K562 (cell line): Measurements from ENCODE around the gene TLCD1. TPM values are rescaled to one million over a fixed set of nuclear protein-coding genes. Genes with fewer than 3 reads are reported as not detected.

Experiments used
- ATAC-seq: fragments of 200-7000 bp; cut with Tn5 transposase; 3 replicates; pipeline ENCODE4 v1.9.1; 2020; ENCODE audit warnings: moderate library complexity
- BruUV-seq: library from RNA; stranded (reverse); fragments of 400-500 nt; replicated peaks from 2 replicates; lab custom pipeline; 2021; lab: Mats Ljungman, UMichigan
- CTCF ChIA-PET: fragments of 300-600 bp; formaldehyde crosslinking; extraction: SDS; loops from one replicate; lab custom pipeline; 2021; ENCODE audit warnings: low intra/inter-chr PET ratio; lab: Yijun Ruan, JAX
- POLR2A ChIA-PET: fragments of 300-600, 350-650 bp; sonication (Branson Sonifier 250); formaldehyde crosslinking; extraction: SDS; loops from one replicate; lab custom pipeline; 2021; ENCODE audit warnings: antibody characterized with exemption, inconsistent platforms; lab: Yijun Ruan, JAX
- DNase-seq, 4 experiments: peaks; one replicate each; pipeline versions ENCODE4 v3.0.0 to v3.0.0-alpha.2; 2011 to 2018; ENCODE audit warnings: low spot score in 3 of 4, mixed read lengths in 3 of 4; ENCODE audit errors: extremely low read depth in 1 of 4
- FAIRE-seq: peaks from 2 replicates; lab custom pipeline; 2011; peaks lifted over from hg19 to GRCh38; lab: Jason Lieb, UNC
- H2AFZ ChIP-seq: 2 replicates; pipeline ENCODE4 v1.6.0; 2011; ENCODE audit warnings: low read depth, low read length, control low read depth, inconsistent platforms
- H3K27ac ChIP-seq: fragments of 200-600 bp; 3 replicates; pipeline ENCODE4 v1.8.0; 2011; ENCODE audit warnings: low read depth, mild to moderate bottlenecking, control low read depth, inconsistent platforms, low read length, moderate library complexity, mixed read lengths; ENCODE audit errors: extremely low read depth
- H3K27me3 ChIP-seq, 2 experiments: fragments of 300-600 bp in 1 of 2; 2 replicates in 1 of 2; 3 replicates in 1 of 2; pipeline versions ENCODE4 v1.6.0 to v1.8.0; 2011; ENCODE audit warnings: inconsistent platforms in 2 of 2, low read length in 2 of 2, mild to moderate bottlenecking in 1 of 2, mixed read lengths in 1 of 2, moderate library complexity in 1 of 2; ENCODE audit not compliant: control insufficient read depth in 2 of 2, insufficient read depth in 2 of 2
- H3K36me3 ChIP-seq: fragments of 300-600 bp; 3 replicates; pipeline ENCODE4 v1.8.0; 2011; ENCODE audit warnings: mild to moderate bottlenecking, low read length, inconsistent platforms; ENCODE audit not compliant: control insufficient read depth, insufficient read depth
- H3K4me1 ChIP-seq, 2 experiments: fragments of 200-600 bp in 1 of 2; replicated peaks in 1 of 2; 2 replicates in 1 of 2; 3 replicates in 1 of 2; pipeline versions ENCODE4 v1.5.1 to v1.8.0; 2011; ENCODE audit warnings: inconsistent platforms in 2 of 2, low read length in 2 of 2, mild to moderate bottlenecking in 1 of 2, mixed read lengths in 1 of 2, moderate library complexity in 1 of 2; ENCODE audit not compliant: control insufficient read depth in 2 of 2, insufficient read depth in 2 of 2
- H3K4me2 ChIP-seq: 2 replicates; pipeline ENCODE4 v1.6.1; 2011; ENCODE audit warnings: low read length, control low read depth, inconsistent platforms, mixed read lengths; ENCODE audit not compliant: insufficient read depth
- H3K4me3 ChIP-seq: fragments of 200-600 bp; sonication (generic), shearing (Covaris generic); 2 replicates; pipeline ENCODE4 v1.5.1; 2016; ENCODE audit warnings: control low read depth, inconsistent platforms
- H3K79me2 ChIP-seq: fragments of 200-600 bp; 3 replicates; pipeline ENCODE4 v1.8.0; 2011; ENCODE audit warnings: low read length, inconsistent platforms; ENCODE audit not compliant: control insufficient read depth, insufficient read depth
- H3K9ac ChIP-seq, 2 experiments: 2 replicates each; pipeline versions ENCODE4 v1.6.0 to v1.6.1; 2011; ENCODE audit warnings: low read depth in 2 of 2, low read length in 2 of 2, control low read depth in 1 of 2, inconsistent platforms in 1 of 2, mild to moderate bottlenecking in 1 of 2, mixed read lengths in 1 of 2; ENCODE audit not compliant: insufficient read depth in 1 of 2
- H3K9me1 ChIP-seq: one replicate; pipeline ENCODE4 v1.6.0; 2011; ENCODE audit warnings: inconsistent platforms, mild to moderate bottlenecking, low read length, moderate library complexity; ENCODE audit not compliant: control insufficient read depth, insufficient read depth
- H3K9me3 ChIP-seq: replicated peaks from 2 replicates; pipeline ENCODE4 v1.5.1; 2011; ENCODE audit warnings: low read depth, low read length, inconsistent platforms; ENCODE audit not compliant: control insufficient read depth, insufficient read depth
- H4K20me1 ChIP-seq: replicated peaks from 2 replicates; pipeline ENCODE4 v1.6.1; 2011; ENCODE audit warnings: low read length, inconsistent platforms, mixed read lengths; ENCODE audit not compliant: control insufficient read depth, insufficient read depth
- BCOR ChIP-seq: fragments of 450-650 bp; IDR thresholded peaks from 2 replicates; pipeline ENCODE4 v1.6.1; 2016
- CREB1 ChIP-seq, 2 experiments: sonication (generic) in 1 of 2; formaldehyde crosslinking in 1 of 2; IDR thresholded peaks; 2 replicates each; pipeline versions ENCODE4 v1.6.1 to v1.8.0; 2012 to 2022; ENCODE audit warnings: inconsistent platforms in 1 of 2, mild to moderate bottlenecking in 1 of 2, missing genetic modification reagents in 1 of 2, moderate library complexity in 1 of 2
- CREM ChIP-seq: IDR thresholded peaks from 2 replicates; pipeline ENCODE4 v1.6.1; 2014; ENCODE audit warnings: antibody characterized with exemption, low read depth
- ELF1 ChIP-seq: fragments of 200-800 bp; sonication (Bioruptor generic); IDR thresholded peaks from 2 replicates; pipeline ENCODE4 v1.6.1; 2016; ENCODE audit warnings: missing genetic modification characterization, missing compliant biosample characterization
- FUS ChIP-seq: fragments of 200-400 bp; formaldehyde crosslinking; optimal IDR thresholded peaks from 2 replicates; pipeline ENCODE3; 2017; ENCODE audit warnings: low read depth, low read length
- GTF2E2 ChIP-seq: fragments of 200-800 bp; sonication (Bioruptor generic); IDR thresholded peaks from 2 replicates; pipeline ENCODE4 v1.6.1; 2016; ENCODE audit warnings: missing genetic modification characterization, missing compliant biosample characterization
- HMGN3 ChIP-seq: IDR thresholded peaks from 2 replicates; pipeline ENCODE4 v1.6.1; 2011; ENCODE audit warnings: borderline replicate concordance, low read depth, mild to moderate bottlenecking, mixed read lengths, low read length; ENCODE audit not compliant: insufficient read length; ENCODE audit errors: extremely low read depth
- MYBL2 ChIP-seq, 2 experiments: fragments of 450-650 bp in 1 of 2; sonication (generic) in 1 of 2; formaldehyde crosslinking in 1 of 2; IDR thresholded peaks; 2 replicates each; pipeline versions ENCODE4 v1.6.1 to v1.8.1; 2017 to 2022; ENCODE audit warnings: borderline replicate concordance in 1 of 2, inconsistent platforms in 1 of 2, low read depth in 1 of 2, mild to moderate bottlenecking in 1 of 2, missing genetic modification reagents in 1 of 2, moderate library complexity in 1 of 2
- NEUROD1 ChIP-seq: fragments of 150-350 bp; IDR thresholded peaks from 2 replicates; pipeline ENCODE4 v1.6.1; 2014; ENCODE audit warnings: borderline replicate concordance, low read length, low read depth; ENCODE audit not compliant: partially characterized antibody
- NFYB ChIP-seq: IDR thresholded peaks from 2 replicates; pipeline ENCODE4 v1.6.1; 2011; ENCODE audit warnings: mild to moderate bottlenecking, moderate library complexity; ENCODE audit not compliant: insufficient read length; ENCODE audit errors: extremely low read depth
- PTBP1 ChIP-seq: fragments of 200-400 bp; formaldehyde crosslinking; IDR thresholded peaks from 2 replicates; pipeline ENCODE4 v1.6.1; 2017; ENCODE audit warnings: low read depth, low read length
- RBBP5 ChIP-seq: fragments of 200-600 bp; sonication (generic); IDR thresholded peaks from 2 replicates; pipeline ENCODE4 v1.6.1; 2012; ENCODE audit warnings: borderline replicate concordance, mild to moderate bottlenecking, low read length, control low read depth, inconsistent platforms; ENCODE audit not compliant: insufficient read depth, poor library complexity, severe bottlenecking
- STAT5A ChIP-seq: IDR thresholded peaks from 2 replicates; pipeline ENCODE4 v1.6.1; 2012; ENCODE audit warnings: low read length, inconsistent platforms, borderline replicate concordance
- ZC3H8 ChIP-seq: fragments of 450-650 bp; IDR thresholded peaks from 2 replicates; pipeline ENCODE4 v1.6.1; 2017
- ZNF175 ChIP-seq: fragments of 200-800 bp; sonication (Bioruptor generic); IDR thresholded peaks from 2 replicates; pipeline ENCODE4 v1.6.1; 2016; ENCODE audit warnings: low read depth, mild to moderate bottlenecking, missing genetic modification characterization, missing compliant biosample characterization
- ZNF224 ChIP-seq: sonication (generic); formaldehyde crosslinking; IDR thresholded peaks from 2 replicates; pipeline ENCODE4 v1.8.0; 2022; ENCODE audit warnings: mild to moderate bottlenecking, missing genetic modification reagents
- ZNF444 ChIP-seq: fragments of 250-450 bp; sonication (Bioruptor Pico); IDR thresholded peaks from 2 replicates; pipeline ENCODE4 v1.4.0; 2020; ENCODE audit warnings: mild to moderate bottlenecking, moderate library complexity
- WGBS: fragments of 100-300 bp; shearing (Covaris generic); methylation state at CpG from one replicate; pipeline ENCODE4 v1.1.6; 2016; ENCODE audit warnings: low coverage, mixed read lengths; ENCODE audit not compliant: insufficient coverage; ENCODE audit errors: missing lambda C conversion rate; 5-methylcytosine and 5-hydroxymethylcytosine counted together
- in situ Hi-C: fragments of 300-500 bp; cut with MboI; formaldehyde crosslinking; loops from 4 replicates; pipeline ENCODE4 v1.15.0; 2018; ENCODE audit warnings: inconsistent platforms, mixed read lengths
- intact Hi-C: fragments of 100-400 bp; cut with micrococcal nuclease; formaldehyde crosslinking; loops from 2 replicates; pipeline ENCODE4 v1.14.2; 2022
- polyA plus RNA-seq, 8 experiments: library from polyadenylated mRNA; depleted of rRNA in 4 of 8; stranded (reverse) in 5 of 8; unstranded in 3 of 8; fragments of >200 nt; fragmentation: Nextera tagmentation in 2 of 8; fragmentation: Illumina TruSeq in 1 of 8; extraction: Ambion mirVana in 2 of 8; extraction: Trizol in 1 of 8; gene quantifications; 2 replicates each; pipeline versions ENCODE4 v1.2.1 to v1.2.3, GENCODE V29; 2011 to 2014; ENCODE audit warnings: inconsistent platforms in 1 of 8, missing spikeins in 1 of 8
- total RNA-seq, 7 experiments: library from RNA; depleted of rRNA in 6 of 7; stranded (reverse); fragments of >200 nt in 6 of 7; fragmentation: Illumina TruSeq in 2 of 7; extraction: Trizol in 2 of 7; gene quantifications; 2 replicates each; pipeline versions ENCODE4 v1.2.1 to v1.2.3, GENCODE V29; 2011 to 2021; ENCODE audit warnings: low replicate concordance in 1 of 7
- TF ChIP-seq, protein P1 (sequence below): fragments of 450-650 bp; formaldehyde crosslinking; IDR thresholded peaks from 2 replicates; pipeline ENCODE4 v1.4.0; 2020; ENCODE audit warnings: mild to moderate bottlenecking, moderate library complexity
- TF ChIP-seq, protein P2 (sequence below): sonication (generic); formaldehyde crosslinking; IDR thresholded peaks from 2 replicates; pipeline ENCODE4 v1.8.0; 2022; ENCODE audit warnings: mild to moderate bottlenecking, low read depth, missing genetic modification reagents

The TLCD1 gene
- total and polyA plus RNA-seq, 9 of the 15 experiments (the other 6 are each of a cell fraction or from before 2014, with no cell fraction given) = 6.8 to 37.7 (median 21.7) TPM

- 85% methylated on average over 4 of the region's 4 CpGs for whole genome bisulfite sequencing
- H3K4me2 ChIP-seq = no peak overlapping the region
- H3K79me2 ChIP-seq = peaks cover 33% of the 10 kb centered on the region
- ChIA-PET POLR2A (interaction anchor here (0.7 to 4.0 kb wide), 10 partner anchors 8 to 1539 kb away, joined by 3 to 47 read pairs (median 8); partner anchors contain the start of genes FAM222B, NEK8 and TLCD1), CTCF (no interaction called here)
- intact Hi-C loops (no loop called here), in situ Hi-C loops (loop anchor here (5.0 kb wide), 1 partner anchor 132 kb away; the partner anchor contains the start of gene FLOT2)
- BruUV-seq = no TSS peak
- no peaks in the 10 kb centered on the region for H3K9me1 ChIP-seq
- H3K9me3 ChIP-seq = no peaks in the 10 kb centered on the region
- no peak for ATAC-seq
- no peaks in the 10 kb centered on the region for H3K27me3 ChIP-seq
- no peak overlapping the region for H3K9ac ChIP-seq
- TF ChIP-seq MYBL2 (IDR thresholded peaks at IDR 0.05; ENCODE audit: low read depth) = no peak
- no peak for TF ChIP-seq MYBL2 (CRISPR knock-in tag; IDR thresholded peaks at IDR 0.05; ENCODE audit: borderline replicate concordance)
- TF ChIP-seq, protein P1, sequence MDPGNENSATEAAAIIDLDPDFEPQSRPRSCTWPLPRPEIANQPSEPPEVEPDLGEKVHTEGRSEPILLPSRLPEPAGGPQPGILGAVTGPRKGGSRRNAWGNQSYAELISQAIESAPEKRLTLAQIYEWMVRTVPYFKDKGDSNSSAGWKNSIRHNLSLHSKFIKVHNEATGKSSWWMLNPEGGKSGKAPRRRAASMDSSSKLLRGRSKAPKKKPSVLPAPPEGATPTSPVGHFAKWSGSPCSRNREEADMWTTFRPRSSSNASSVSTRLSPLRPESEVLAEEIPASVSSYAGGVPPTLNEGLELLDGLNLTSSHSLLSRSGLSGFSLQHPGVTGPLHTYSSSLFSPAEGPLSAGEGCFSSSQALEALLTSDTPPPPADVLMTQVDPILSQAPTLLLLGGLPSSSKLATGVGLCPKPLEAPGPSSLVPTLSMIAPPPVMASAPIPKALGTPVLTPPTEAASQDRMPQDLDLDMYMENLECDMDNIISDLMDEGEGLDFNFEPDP (CRISPR knock-in tag) = no peak
- no peak for TF ChIP-seq BCOR
- no peak for TF ChIP-seq GTF2E2 (tag)
- no peak for TF ChIP-seq ZNF224 (CRISPR knock-in tag)
- TF ChIP-seq NFYB = no peak
- no peak for TF ChIP-seq CREB1 (IDR thresholded peaks at IDR 0.05)
- no peak for TF ChIP-seq CREB1 (CRISPR knock-in tag; IDR thresholded peaks at IDR 0.05)
- no peak for TF ChIP-seq ZNF175
- TF ChIP-seq FUS = no peak
- TF ChIP-seq PTBP1 = no peak
- no peak for TF ChIP-seq STAT5A
- no peak for TF ChIP-seq ELF1 (tag)
- no peak for TF ChIP-seq NEUROD1
- no peak for TF ChIP-seq RBBP5
- no peak for TF ChIP-seq CREM
- TF ChIP-seq ZC3H8 = no peak
- no peak for TF ChIP-seq HMGN3
- TF ChIP-seq, protein P2, sequence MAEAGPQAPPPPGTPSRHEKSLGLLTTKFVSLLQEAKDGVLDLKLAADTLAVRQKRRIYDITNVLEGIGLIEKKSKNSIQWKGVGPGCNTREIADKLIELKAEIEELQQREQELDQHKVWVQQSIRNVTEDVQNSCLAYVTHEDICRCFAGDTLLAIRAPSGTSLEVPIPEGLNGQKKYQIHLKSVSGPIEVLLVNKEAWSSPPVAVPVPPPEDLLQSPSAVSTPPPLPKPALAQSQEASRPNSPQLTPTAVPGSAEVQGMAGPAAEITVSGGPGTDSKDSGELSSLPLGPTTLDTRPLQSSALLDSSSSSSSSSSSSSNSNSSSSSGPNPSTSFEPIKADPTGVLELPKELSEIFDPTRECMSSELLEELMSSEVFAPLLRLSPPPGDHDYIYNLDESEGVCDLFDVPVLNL (CRISPR knock-in tag) = no peak
- no peak for TF ChIP-seq ZNF444 (CRISPR knock-in tag)
- FAIRE-seq = no peak
- peaks cover 65% of the 10 kb centered on the region for H3K36me3 ChIP-seq
- no peak overlapping the region for H3K4me3 ChIP-seq
- peaks cover 3 to 4% of the 10 kb centered on the region in 2 experiments; a peak in 2 of 5 replicates for H3K4me1 ChIP-seq
- no peak for DNase-seq
- 0 out of 2 replicates have a peak, but pooled peaks cover 8% of the 10 kb centered on the region for H4K20me1 ChIP-seq
- H2AFZ ChIP-seq = no peak overlapping the region
- no peak overlapping the region for H3K27ac ChIP-seq
Observed at GRCh38 chr17:28765038-28765437, 39.0 kb upstream of the TLCD1 start.
